H1 (cell line): ENCODE data around the gene AHNAK2. TPM values are rescaled to one million over a fixed set of nuclear protein-coding genes. Genes with fewer than 3 reads are reported as not detected.

Experiments used
- GTF2F1 ChIP-seq: IDR thresholded peaks from 2 replicates; pipeline ENCODE4 v1.6.1; 2012; ENCODE audit warnings: low read depth, low read length, improper control_type of control experiment, borderline replicate concordance
- HDAC2 ChIP-seq, 2 experiments: fragments of 300-600 bp in 1 of 2; sonication (generic) in 1 of 2; IDR thresholded peaks; 2 replicates each; pipeline ENCODE4 v1.6.1; 2011 to 2012; ENCODE audit warnings: low read depth in 2 of 2, low read length in 2 of 2, mild to moderate bottlenecking in 2 of 2, moderate library complexity in 2 of 2, borderline replicate concordance in 1 of 2, inconsistent platforms in 1 of 2
- RXRA ChIP-seq: IDR thresholded peaks from 2 replicates; pipeline ENCODE4 v1.6.1; 2011; ENCODE audit warnings: low read depth, mild to moderate bottlenecking, low read length, moderate library complexity; ENCODE audit not compliant: insufficient read depth
- TAF1 ChIP-seq: IDR thresholded peaks from 2 replicates; pipeline ENCODE4 v1.6.1; 2011; ENCODE audit warnings: mild to moderate bottlenecking, low read depth, low read length
- TBP ChIP-seq: IDR thresholded peaks from 2 replicates; pipeline ENCODE4 v1.6.1; 2011; ENCODE audit warnings: low read depth, low read length, improper control_type of control experiment
- TEAD4 ChIP-seq: IDR thresholded peaks from 2 replicates; pipeline ENCODE4 v1.6.1; 2012; ENCODE audit warnings: low read depth, low read length, inconsistent platforms, mixed read lengths
- polyA plus RNA-seq, 7 experiments: library from polyadenylated mRNA; depleted of rRNA in 3 of 7; stranded (reverse) in 5 of 7; unstranded in 2 of 7; fragments of >200 nt in 5 of 7; fragments of 200-250 nt in 2 of 7; gene quantifications; 1 replicate in 5 of 7; 2 replicates in 1 of 7; 4 replicates in 1 of 7; pipeline versions ENCODE4 v1.2.1 to v1.2.3, GENCODE V29; 2011 to 2013; ENCODE audit warnings: missing spikeins in 2 of 7, mixed read lengths in 2 of 7
- total RNA-seq: library from RNA; stranded (reverse); fragmentation: NEBNext Ultra II Directional; extraction: Animal tissue kit (Norgen Biotek cat#: 25700); gene quantifications from 2 replicates; pipeline ENCODE4 v1.2.1, GENCODE V29; 2021
- TF ChIP-seq, protein P1 (sequence below): fragments of 300-600 bp; sonication (generic); IDR thresholded peaks from 2 replicates; pipeline ENCODE4 v1.7.1; 2012; ENCODE audit warnings: low read length, moderate library complexity, mild to moderate bottlenecking, inconsistent platforms; ENCODE audit not compliant: insufficient replicate concordance
- TF ChIP-seq, protein P2 (sequence below): IDR thresholded peaks from 2 replicates; pipeline ENCODE4 v1.6.1; 2011; ENCODE audit warnings: low read depth, mild to moderate bottlenecking, low read length; ENCODE audit not compliant: insufficient read depth
- TF ChIP-seq, protein P3 (sequence below): IDR thresholded peaks from 2 replicates; pipeline ENCODE4 v1.6.1; 2012; ENCODE audit warnings: inconsistent platforms

AHNAK2 gene
- total and polyA plus RNA-seq, 2 of the 8 experiments (the other 6 are each of a cell fraction or from before 2014, with no cell fraction given) = 0.95 to 2.0 TPM

DNA sequence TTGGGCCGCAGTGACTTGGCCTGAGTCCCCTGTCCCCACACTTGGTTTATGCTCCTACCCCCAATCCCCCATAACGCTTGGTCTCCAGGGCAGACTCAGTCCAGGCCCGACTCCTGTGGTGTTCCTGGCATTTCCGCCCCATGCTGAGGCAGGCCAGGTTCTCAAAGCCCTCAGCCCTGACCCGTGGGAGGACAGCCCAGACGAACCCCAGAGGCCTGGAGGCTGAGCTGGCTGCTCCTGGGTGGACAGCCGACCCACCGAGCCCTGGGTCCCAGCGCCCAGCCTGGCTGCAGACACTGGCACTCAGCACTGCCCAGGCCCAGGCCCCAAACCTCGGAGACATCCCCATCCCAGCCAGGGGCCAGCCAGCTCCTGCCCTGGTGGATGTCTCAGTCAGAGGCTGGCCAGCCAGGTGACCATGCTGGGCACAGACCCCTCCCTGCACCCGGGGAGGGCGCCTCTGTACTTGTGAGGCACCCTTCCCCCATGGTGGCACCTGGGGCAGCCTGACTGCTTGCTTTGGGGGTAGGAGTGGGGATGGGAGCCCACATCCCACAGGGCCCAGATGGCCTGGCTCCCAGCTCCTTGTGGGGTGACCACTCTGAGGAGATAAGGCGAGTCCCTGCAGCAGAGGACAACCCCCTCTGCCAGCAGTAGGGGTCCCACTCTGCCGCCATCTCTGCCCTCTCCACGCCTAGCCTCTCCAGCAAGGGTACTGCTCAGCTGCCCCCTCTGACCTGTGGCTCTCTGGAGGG is 52.1 kb downstream of the AHNAK2 start (continued):
- TF ChIP-seq, protein P1, sequence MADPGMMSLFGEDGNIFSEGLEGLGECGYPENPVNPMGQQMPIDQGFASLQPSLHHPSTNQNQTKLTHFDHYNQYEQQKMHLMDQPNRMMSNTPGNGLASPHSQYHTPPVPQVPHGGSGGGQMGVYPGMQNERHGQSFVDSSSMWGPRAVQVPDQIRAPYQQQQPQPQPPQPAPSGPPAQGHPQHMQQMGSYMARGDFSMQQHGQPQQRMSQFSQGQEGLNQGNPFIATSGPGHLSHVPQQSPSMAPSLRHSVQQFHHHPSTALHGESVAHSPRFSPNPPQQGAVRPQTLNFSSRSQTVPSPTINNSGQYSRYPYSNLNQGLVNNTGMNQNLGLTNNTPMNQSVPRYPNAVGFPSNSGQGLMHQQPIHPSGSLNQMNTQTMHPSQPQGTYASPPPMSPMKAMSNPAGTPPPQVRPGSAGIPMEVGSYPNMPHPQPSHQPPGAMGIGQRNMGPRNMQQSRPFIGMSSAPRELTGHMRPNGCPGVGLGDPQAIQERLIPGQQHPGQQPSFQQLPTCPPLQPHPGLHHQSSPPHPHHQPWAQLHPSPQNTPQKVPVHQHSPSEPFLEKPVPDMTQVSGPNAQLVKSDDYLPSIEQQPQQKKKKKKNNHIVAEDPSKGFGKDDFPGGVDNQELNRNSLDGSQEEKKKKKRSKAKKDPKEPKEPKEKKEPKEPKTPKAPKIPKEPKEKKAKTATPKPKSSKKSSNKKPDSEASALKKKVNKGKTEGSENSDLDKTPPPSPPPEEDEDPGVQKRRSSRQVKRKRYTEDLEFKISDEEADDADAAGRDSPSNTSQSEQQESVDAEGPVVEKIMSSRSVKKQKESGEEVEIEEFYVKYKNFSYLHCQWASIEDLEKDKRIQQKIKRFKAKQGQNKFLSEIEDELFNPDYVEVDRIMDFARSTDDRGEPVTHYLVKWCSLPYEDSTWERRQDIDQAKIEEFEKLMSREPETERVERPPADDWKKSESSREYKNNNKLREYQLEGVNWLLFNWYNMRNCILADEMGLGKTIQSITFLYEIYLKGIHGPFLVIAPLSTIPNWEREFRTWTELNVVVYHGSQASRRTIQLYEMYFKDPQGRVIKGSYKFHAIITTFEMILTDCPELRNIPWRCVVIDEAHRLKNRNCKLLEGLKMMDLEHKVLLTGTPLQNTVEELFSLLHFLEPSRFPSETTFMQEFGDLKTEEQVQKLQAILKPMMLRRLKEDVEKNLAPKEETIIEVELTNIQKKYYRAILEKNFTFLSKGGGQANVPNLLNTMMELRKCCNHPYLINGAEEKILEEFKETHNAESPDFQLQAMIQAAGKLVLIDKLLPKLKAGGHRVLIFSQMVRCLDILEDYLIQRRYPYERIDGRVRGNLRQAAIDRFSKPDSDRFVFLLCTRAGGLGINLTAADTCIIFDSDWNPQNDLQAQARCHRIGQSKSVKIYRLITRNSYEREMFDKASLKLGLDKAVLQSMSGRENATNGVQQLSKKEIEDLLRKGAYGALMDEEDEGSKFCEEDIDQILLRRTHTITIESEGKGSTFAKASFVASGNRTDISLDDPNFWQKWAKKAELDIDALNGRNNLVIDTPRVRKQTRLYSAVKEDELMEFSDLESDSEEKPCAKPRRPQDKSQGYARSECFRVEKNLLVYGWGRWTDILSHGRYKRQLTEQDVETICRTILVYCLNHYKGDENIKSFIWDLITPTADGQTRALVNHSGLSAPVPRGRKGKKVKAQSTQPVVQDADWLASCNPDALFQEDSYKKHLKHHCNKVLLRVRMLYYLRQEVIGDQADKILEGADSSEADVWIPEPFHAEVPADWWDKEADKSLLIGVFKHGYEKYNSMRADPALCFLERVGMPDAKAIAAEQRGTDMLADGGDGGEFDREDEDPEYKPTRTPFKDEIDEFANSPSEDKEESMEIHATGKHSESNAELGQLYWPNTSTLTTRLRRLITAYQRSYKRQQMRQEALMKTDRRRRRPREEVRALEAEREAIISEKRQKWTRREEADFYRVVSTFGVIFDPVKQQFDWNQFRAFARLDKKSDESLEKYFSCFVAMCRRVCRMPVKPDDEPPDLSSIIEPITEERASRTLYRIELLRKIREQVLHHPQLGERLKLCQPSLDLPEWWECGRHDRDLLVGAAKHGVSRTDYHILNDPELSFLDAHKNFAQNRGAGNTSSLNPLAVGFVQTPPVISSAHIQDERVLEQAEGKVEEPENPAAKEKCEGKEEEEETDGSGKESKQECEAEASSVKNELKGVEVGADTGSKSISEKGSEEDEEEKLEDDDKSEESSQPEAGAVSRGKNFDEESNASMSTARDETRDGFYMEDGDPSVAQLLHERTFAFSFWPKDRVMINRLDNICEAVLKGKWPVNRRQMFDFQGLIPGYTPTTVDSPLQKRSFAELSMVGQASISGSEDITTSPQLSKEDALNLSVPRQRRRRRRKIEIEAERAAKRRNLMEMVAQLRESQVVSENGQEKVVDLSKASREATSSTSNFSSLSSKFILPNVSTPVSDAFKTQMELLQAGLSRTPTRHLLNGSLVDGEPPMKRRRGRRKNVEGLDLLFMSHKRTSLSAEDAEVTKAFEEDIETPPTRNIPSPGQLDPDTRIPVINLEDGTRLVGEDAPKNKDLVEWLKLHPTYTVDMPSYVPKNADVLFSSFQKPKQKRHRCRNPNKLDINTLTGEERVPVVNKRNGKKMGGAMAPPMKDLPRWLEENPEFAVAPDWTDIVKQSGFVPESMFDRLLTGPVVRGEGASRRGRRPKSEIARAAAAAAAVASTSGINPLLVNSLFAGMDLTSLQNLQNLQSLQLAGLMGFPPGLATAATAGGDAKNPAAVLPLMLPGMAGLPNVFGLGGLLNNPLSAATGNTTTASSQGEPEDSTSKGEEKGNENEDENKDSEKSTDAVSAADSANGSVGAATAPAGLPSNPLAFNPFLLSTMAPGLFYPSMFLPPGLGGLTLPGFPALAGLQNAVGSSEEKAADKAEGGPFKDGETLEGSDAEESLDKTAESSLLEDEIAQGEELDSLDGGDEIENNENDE = no peak
- no peak for TF ChIP-seq RXRA
- TF ChIP-seq GTF2F1 = no peak
- TF ChIP-seq TAF1 = no peak
- TF ChIP-seq TEAD4 = no peak
- TF ChIP-seq TBP = no peak
- TF ChIP-seq, protein P2, sequence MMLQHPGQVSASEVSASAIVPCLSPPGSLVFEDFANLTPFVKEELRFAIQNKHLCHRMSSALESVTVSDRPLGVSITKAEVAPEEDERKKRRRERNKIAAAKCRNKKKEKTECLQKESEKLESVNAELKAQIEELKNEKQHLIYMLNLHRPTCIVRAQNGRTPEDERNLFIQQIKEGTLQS = no peak
- TF ChIP-seq HDAC2 (IDR thresholded peaks at IDR 0.05; ENCODE audit: borderline replicate concordance in 1 of 2, low read depth in 2 of 2, low read length in 2 of 2) = no peak
- TF ChIP-seq, protein P3, sequence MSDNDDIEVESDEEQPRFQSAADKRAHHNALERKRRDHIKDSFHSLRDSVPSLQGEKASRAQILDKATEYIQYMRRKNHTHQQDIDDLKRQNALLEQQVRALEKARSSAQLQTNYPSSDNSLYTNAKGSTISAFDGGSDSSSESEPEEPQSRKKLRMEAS = no peak
